Measurements from ENCODE around the gene SCARF2.

DNA sequence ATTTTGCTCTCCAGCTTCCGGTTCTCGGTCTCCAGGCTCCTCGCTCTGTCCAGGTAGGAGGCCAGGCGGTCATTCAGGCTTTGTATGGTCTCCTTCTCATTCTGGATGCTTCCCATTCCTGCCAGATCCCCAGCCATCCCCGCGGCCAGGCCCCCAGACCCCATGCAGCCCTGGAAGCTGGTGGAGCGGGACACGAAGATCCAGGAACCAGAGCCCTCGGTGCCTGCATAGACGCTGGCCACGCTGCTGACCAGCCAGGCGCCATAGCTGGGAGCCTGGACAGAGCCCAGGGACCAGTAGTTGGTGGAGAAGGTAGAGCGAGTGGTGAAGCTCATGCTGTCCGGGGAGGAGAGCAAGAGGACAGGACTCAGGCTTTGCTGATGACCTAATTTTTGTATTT, 46.1 kb upstream of the SCARF2 start:
- TF ChIP-seq, protein P1, sequence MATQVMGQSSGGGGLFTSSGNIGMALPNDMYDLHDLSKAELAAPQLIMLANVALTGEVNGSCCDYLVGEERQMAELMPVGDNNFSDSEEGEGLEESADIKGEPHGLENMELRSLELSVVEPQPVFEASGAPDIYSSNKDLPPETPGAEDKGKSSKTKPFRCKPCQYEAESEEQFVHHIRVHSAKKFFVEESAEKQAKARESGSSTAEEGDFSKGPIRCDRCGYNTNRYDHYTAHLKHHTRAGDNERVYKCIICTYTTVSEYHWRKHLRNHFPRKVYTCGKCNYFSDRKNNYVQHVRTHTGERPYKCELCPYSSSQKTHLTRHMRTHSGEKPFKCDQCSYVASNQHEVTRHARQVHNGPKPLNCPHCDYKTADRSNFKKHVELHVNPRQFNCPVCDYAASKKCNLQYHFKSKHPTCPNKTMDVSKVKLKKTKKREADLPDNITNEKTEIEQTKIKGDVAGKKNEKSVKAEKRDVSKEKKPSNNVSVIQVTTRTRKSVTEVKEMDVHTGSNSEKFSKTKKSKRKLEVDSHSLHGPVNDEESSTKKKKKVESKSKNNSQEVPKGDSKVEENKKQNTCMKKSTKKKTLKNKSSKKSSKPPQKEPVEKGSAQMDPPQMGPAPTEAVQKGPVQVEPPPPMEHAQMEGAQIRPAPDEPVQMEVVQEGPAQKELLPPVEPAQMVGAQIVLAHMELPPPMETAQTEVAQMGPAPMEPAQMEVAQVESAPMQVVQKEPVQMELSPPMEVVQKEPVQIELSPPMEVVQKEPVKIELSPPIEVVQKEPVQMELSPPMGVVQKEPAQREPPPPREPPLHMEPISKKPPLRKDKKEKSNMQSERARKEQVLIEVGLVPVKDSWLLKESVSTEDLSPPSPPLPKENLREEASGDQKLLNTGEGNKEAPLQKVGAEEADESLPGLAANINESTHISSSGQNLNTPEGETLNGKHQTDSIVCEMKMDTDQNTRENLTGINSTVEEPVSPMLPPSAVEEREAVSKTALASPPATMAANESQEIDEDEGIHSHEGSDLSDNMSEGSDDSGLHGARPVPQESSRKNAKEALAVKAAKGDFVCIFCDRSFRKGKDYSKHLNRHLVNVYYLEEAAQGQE (IDR thresholded peaks at IDR 0.05; ENCODE audit: insufficient replicate concordance, low read depth): no peak
- TF ChIP-seq, protein P2, sequence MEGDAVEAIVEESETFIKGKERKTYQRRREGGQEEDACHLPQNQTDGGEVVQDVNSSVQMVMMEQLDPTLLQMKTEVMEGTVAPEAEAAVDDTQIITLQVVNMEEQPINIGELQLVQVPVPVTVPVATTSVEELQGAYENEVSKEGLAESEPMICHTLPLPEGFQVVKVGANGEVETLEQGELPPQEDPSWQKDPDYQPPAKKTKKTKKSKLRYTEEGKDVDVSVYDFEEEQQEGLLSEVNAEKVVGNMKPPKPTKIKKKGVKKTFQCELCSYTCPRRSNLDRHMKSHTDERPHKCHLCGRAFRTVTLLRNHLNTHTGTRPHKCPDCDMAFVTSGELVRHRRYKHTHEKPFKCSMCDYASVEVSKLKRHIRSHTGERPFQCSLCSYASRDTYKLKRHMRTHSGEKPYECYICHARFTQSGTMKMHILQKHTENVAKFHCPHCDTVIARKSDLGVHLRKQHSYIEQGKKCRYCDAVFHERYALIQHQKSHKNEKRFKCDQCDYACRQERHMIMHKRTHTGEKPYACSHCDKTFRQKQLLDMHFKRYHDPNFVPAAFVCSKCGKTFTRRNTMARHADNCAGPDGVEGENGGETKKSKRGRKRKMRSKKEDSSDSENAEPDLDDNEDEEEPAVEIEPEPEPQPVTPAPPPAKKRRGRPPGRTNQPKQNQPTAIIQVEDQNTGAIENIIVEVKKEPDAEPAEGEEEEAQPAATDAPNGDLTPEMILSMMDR (IDR thresholded peaks at IDR 0.05; ENCODE audit: insufficient read depth, low read length): no peak
